K562 (cell line): ENCODE measurements around the gene TRIM33. TPM values are rescaled to one million over a fixed set of nuclear protein-coding genes. Genes with fewer than 3 reads are reported as not detected.
"Not testable (repeated sequence)": the region's sequence is repeated elsewhere in the genome, so short reads cannot be mapped to it uniquely, and the experiment has no call there.

Source experiments
- ATAC-seq: fragments of 200-7000 bp; cut with Tn5 transposase; 3 replicates; pipeline ENCODE4 v1.9.1; 2020; ENCODE audit warnings: moderate library complexity
- BruUV-seq: library from RNA; stranded (reverse); fragments of 400-500 nt; replicated peaks from 2 replicates; lab custom pipeline; 2021; lab: Mats Ljungman, UMichigan
- CTCF ChIA-PET: fragments of 300-600 bp; formaldehyde crosslinking; extraction: SDS; loops from one replicate; lab custom pipeline; 2021; ENCODE audit warnings: low intra/inter-chr PET ratio; lab: Yijun Ruan, JAX
- POLR2A ChIA-PET: fragments of 300-600, 350-650 bp; sonication (Branson Sonifier 250); formaldehyde crosslinking; extraction: SDS; loops from one replicate; lab custom pipeline; 2021; ENCODE audit warnings: antibody characterized with exemption, inconsistent platforms; lab: Yijun Ruan, JAX
- DNase-seq, 4 experiments: peaks; one replicate each; pipeline versions ENCODE4 v3.0.0 to v3.0.0-alpha.2; 2011 to 2018; ENCODE audit warnings: low spot score in 3 of 4, mixed read lengths in 3 of 4; ENCODE audit errors: extremely low read depth in 1 of 4
- FAIRE-seq: peaks from 2 replicates; lab custom pipeline; 2011; peaks lifted over from hg19 to GRCh38; lab: Jason Lieb, UNC
- H2AFZ ChIP-seq: 2 replicates; pipeline ENCODE4 v1.6.0; 2011; ENCODE audit warnings: low read depth, low read length, control low read depth, inconsistent platforms
- H3K27ac ChIP-seq: fragments of 200-600 bp; 3 replicates; pipeline ENCODE4 v1.8.0; 2011; ENCODE audit warnings: low read depth, mild to moderate bottlenecking, control low read depth, inconsistent platforms, low read length, moderate library complexity, mixed read lengths; ENCODE audit errors: extremely low read depth
- H3K27me3 ChIP-seq, 2 experiments: fragments of 300-600 bp in 1 of 2; 2 replicates in 1 of 2; 3 replicates in 1 of 2; pipeline versions ENCODE4 v1.6.0 to v1.8.0; 2011; ENCODE audit warnings: inconsistent platforms in 2 of 2, low read length in 2 of 2, mild to moderate bottlenecking in 1 of 2, mixed read lengths in 1 of 2, moderate library complexity in 1 of 2; ENCODE audit not compliant: control insufficient read depth in 2 of 2, insufficient read depth in 2 of 2
- H3K36me3 ChIP-seq: fragments of 300-600 bp; 3 replicates; pipeline ENCODE4 v1.8.0; 2011; ENCODE audit warnings: mild to moderate bottlenecking, low read length, inconsistent platforms; ENCODE audit not compliant: control insufficient read depth, insufficient read depth
- H3K4me1 ChIP-seq, 2 experiments: fragments of 200-600 bp in 1 of 2; replicated peaks in 1 of 2; 2 replicates in 1 of 2; 3 replicates in 1 of 2; pipeline versions ENCODE4 v1.5.1 to v1.8.0; 2011; ENCODE audit warnings: inconsistent platforms in 2 of 2, low read length in 2 of 2, mild to moderate bottlenecking in 1 of 2, mixed read lengths in 1 of 2, moderate library complexity in 1 of 2; ENCODE audit not compliant: control insufficient read depth in 2 of 2, insufficient read depth in 2 of 2
- H3K4me2 ChIP-seq: 2 replicates; pipeline ENCODE4 v1.6.1; 2011; ENCODE audit warnings: low read length, control low read depth, inconsistent platforms, mixed read lengths; ENCODE audit not compliant: insufficient read depth
- H3K4me3 ChIP-seq: fragments of 200-600 bp; sonication (generic), shearing (Covaris generic); 2 replicates; pipeline ENCODE4 v1.5.1; 2016; ENCODE audit warnings: control low read depth, inconsistent platforms
- H3K79me2 ChIP-seq: fragments of 200-600 bp; 3 replicates; pipeline ENCODE4 v1.8.0; 2011; ENCODE audit warnings: low read length, inconsistent platforms; ENCODE audit not compliant: control insufficient read depth, insufficient read depth
- H3K9ac ChIP-seq, 2 experiments: 2 replicates each; pipeline versions ENCODE4 v1.6.0 to v1.6.1; 2011; ENCODE audit warnings: low read depth in 2 of 2, low read length in 2 of 2, control low read depth in 1 of 2, inconsistent platforms in 1 of 2, mild to moderate bottlenecking in 1 of 2, mixed read lengths in 1 of 2; ENCODE audit not compliant: insufficient read depth in 1 of 2
- H3K9me1 ChIP-seq: one replicate; pipeline ENCODE4 v1.6.0; 2011; ENCODE audit warnings: inconsistent platforms, mild to moderate bottlenecking, low read length, moderate library complexity; ENCODE audit not compliant: control insufficient read depth, insufficient read depth
- H3K9me3 ChIP-seq: replicated peaks from 2 replicates; pipeline ENCODE4 v1.5.1; 2011; ENCODE audit warnings: low read depth, low read length, inconsistent platforms; ENCODE audit not compliant: control insufficient read depth, insufficient read depth
- H4K20me1 ChIP-seq: replicated peaks from 2 replicates; pipeline ENCODE4 v1.6.1; 2011; ENCODE audit warnings: low read length, inconsistent platforms, mixed read lengths; ENCODE audit not compliant: control insufficient read depth, insufficient read depth
- CBFA2T3 ChIP-seq: fragments of 450-650 bp; IDR thresholded peaks from 2 replicates; pipeline ENCODE4 v1.6.1; 2017
- HMBOX1 ChIP-seq: sonication (generic); IDR thresholded peaks from 2 replicates; pipeline ENCODE4 v1.6.1; 2016
- NCOR1 ChIP-seq: fragments of 450-650 bp; IDR thresholded peaks from 2 replicates; pipeline ENCODE4 v1.6.1; 2016; ENCODE audit warnings: mild to moderate bottlenecking, moderate library complexity
- SMARCA4 ChIP-seq: fragments of 450-650 bp; IDR thresholded peaks from 2 replicates; pipeline ENCODE4 v1.6.1; 2016
- SMARCE1 ChIP-seq: fragments of 450-650 bp; IDR thresholded peaks from 2 replicates; pipeline ENCODE4 v1.7.1; 2016; ENCODE audit warnings: mild to moderate bottlenecking
- WGBS: fragments of 100-300 bp; shearing (Covaris generic); methylation state at CpG from one replicate; pipeline ENCODE4 v1.1.6; 2016; ENCODE audit warnings: low coverage, mixed read lengths; ENCODE audit not compliant: insufficient coverage; ENCODE audit errors: missing lambda C conversion rate; 5-methylcytosine and 5-hydroxymethylcytosine counted together
- in situ Hi-C: fragments of 300-500 bp; cut with MboI; formaldehyde crosslinking; loops from 4 replicates; pipeline ENCODE4 v1.15.0; 2018; ENCODE audit warnings: inconsistent platforms, mixed read lengths
- intact Hi-C: fragments of 100-400 bp; cut with micrococcal nuclease; formaldehyde crosslinking; loops from 2 replicates; pipeline ENCODE4 v1.14.2; 2022
- polyA plus RNA-seq, 8 experiments: library from polyadenylated mRNA; depleted of rRNA in 4 of 8; stranded (reverse) in 5 of 8; unstranded in 3 of 8; fragments of >200 nt; fragmentation: Nextera tagmentation in 2 of 8; fragmentation: Illumina TruSeq in 1 of 8; extraction: Ambion mirVana in 2 of 8; extraction: Trizol in 1 of 8; gene quantifications; 2 replicates each; pipeline versions ENCODE4 v1.2.1 to v1.2.3, GENCODE V29; 2011 to 2014; ENCODE audit warnings: inconsistent platforms in 1 of 8, missing spikeins in 1 of 8
- total RNA-seq, 7 experiments: library from RNA; depleted of rRNA in 6 of 7; stranded (reverse); fragments of >200 nt in 6 of 7; fragmentation: Illumina TruSeq in 2 of 7; extraction: Trizol in 2 of 7; gene quantifications; 2 replicates each; pipeline versions ENCODE4 v1.2.1 to v1.2.3, GENCODE V29; 2011 to 2021; ENCODE audit warnings: low replicate concordance in 1 of 7
- TF ChIP-seq, protein P1 (sequence below), 2 experiments: fragments of 450-650 bp; IDR thresholded peaks; 2 replicates each; pipeline ENCODE4 v1.6.1; 2018; ENCODE audit warnings: mild to moderate bottlenecking in 2 of 2, low read depth in 1 of 2; ENCODE audit not compliant: partially characterized antibody in 2 of 2

Gene TRIM33
- total and polyA plus RNA-seq, 9 of the 15 experiments (the other 6 are each of a cell fraction or from before 2014, with no cell fraction given), result 9.3 to 58.4 (median 40.2) TPM

GRCh38 chr1:114369266-114369919 lies 141.6 kb downstream of the TRIM33 start:
- H3K36me3 ChIP-seq, in situ Hi-C loops, H4K20me1 ChIP-seq, H3K4me2 ChIP-seq, H3K9ac ChIP-seq, CTCF ChIA-PET, H3K9me1 ChIP-seq, H3K4me1 ChIP-seq, DNase-seq, FAIRE-seq, H3K27me3 ChIP-seq, intact Hi-C loops, H3K9me3 ChIP-seq, BruUV-seq, H3K79me2 ChIP-seq, H3K4me3 ChIP-seq: not testable (repeated sequence)
- peak; percentile 71 for ATAC-seq
- POLR2A ChIA-PET, result interaction anchor here (1.0 to 3.6 kb wide), 3 partner anchors 10 to 16 kb away, joined by 3 to 14 read pairs (median 4); no protein-coding TSS in a partner anchor
- H3K27ac ChIP-seq, result peak overlapping the region; percentile 31; the same call in 1 of the 3 replicates
- H2AFZ ChIP-seq, result peak overlapping the region; percentile 77
- WGBS, result 5% methylated on average over 5 of the region's 5 CpGs
- TF ChIP-seq SMARCA4, result peak; percentile 29; the same call in 1 of the 2 replicates
- TF ChIP-seq CBFA2T3, result peak; percentile 82
- TF ChIP-seq NCOR1, result peak; percentile 58
- peak; percentile 27; the same call in 1 of the 2 replicates for TF ChIP-seq HMBOX1
- TF ChIP-seq SMARCE1, result peak; percentile 41; the same call in 1 of the 2 replicates
- TF ChIP-seq, protein P1, sequence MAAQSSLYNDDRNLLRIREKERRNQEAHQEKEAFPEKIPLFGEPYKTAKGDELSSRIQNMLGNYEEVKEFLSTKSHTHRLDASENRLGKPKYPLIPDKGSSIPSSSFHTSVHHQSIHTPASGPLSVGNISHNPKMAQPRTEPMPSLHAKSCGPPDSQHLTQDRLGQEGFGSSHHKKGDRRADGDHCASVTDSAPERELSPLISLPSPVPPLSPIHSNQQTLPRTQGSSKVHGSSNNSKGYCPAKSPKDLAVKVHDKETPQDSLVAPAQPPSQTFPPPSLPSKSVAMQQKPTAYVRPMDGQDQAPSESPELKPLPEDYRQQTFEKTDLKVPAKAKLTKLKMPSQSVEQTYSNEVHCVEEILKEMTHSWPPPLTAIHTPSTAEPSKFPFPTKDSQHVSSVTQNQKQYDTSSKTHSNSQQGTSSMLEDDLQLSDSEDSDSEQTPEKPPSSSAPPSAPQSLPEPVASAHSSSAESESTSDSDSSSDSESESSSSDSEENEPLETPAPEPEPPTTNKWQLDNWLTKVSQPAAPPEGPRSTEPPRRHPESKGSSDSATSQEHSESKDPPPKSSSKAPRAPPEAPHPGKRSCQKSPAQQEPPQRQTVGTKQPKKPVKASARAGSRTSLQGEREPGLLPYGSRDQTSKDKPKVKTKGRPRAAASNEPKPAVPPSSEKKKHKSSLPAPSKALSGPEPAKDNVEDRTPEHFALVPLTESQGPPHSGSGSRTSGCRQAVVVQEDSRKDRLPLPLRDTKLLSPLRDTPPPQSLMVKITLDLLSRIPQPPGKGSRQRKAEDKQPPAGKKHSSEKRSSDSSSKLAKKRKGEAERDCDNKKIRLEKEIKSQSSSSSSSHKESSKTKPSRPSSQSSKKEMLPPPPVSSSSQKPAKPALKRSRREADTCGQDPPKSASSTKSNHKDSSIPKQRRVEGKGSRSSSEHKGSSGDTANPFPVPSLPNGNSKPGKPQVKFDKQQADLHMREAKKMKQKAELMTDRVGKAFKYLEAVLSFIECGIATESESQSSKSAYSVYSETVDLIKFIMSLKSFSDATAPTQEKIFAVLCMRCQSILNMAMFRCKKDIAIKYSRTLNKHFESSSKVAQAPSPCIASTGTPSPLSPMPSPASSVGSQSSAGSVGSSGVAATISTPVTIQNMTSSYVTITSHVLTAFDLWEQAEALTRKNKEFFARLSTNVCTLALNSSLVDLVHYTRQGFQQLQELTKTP (IDR thresholded peaks at IDR 0.05; ENCODE audit: low read depth in 1 of 2, partially characterized antibody in 2 of 2), result peak; percentile 40 to 91
